Karpas-422 (cell line): ENCODE measurements around the gene VPS52. TPM values are rescaled to one million over a fixed set of nuclear protein-coding genes. Genes with fewer than 3 reads are reported as not detected.

ENCODE experiments used
- DNase-seq: peaks from one replicate; pipeline ENCODE4 v3.0.0-alpha.2; 2015
- H2AFZ ChIP-seq: fragments of 200-600 bp; sonication (generic); 2 replicates; pipeline ENCODE4 v1.6.1; 2014; ENCODE audit warnings: antibody characterized with exemption, low read length, mixed read lengths
- H3K27ac ChIP-seq: fragments of 200-600 bp; sonication (generic); 2 replicates; pipeline ENCODE4 v1.5.1; 2014; ENCODE audit warnings: mild to moderate bottlenecking, low read length, moderate library complexity
- H3K27me3 ChIP-seq: fragments of 200-600 bp; sonication (generic); 2 replicates; pipeline ENCODE4 v1.6.1; 2014; ENCODE audit warnings: low read length, mixed read lengths
- H3K36me3 ChIP-seq: fragments of 200-600 bp; sonication (generic); 2 replicates; pipeline ENCODE4 v1.6.1; 2014; ENCODE audit warnings: low read length, mixed read lengths; ENCODE audit not compliant: insufficient read depth
- H3K4me1 ChIP-seq: fragments of 200-600 bp; sonication (generic); 2 replicates; pipeline ENCODE4 v1.6.1; 2014; ENCODE audit warnings: mild to moderate bottlenecking, low read length, mixed read lengths
- H3K4me2 ChIP-seq: fragments of 200-600 bp; sonication (generic); 2 replicates; pipeline ENCODE4 v1.6.1; 2014; ENCODE audit warnings: low read length, low read depth, mild to moderate bottlenecking; ENCODE audit not compliant: poor library complexity, severe bottlenecking
- H3K4me3 ChIP-seq: fragments of 200-600 bp; sonication (generic); 2 replicates; pipeline ENCODE4 v1.5.1; 2014; ENCODE audit warnings: mild to moderate bottlenecking, antibody characterized with exemption, low read length, mixed read lengths
- H3K79me2 ChIP-seq: fragments of 200-600 bp; sonication (generic); 2 replicates; pipeline ENCODE4 v1.6.1; 2014; ENCODE audit warnings: mild to moderate bottlenecking, low read length, mixed read lengths
- H3K9ac ChIP-seq: fragments of 200-600 bp; sonication (generic); 2 replicates; pipeline ENCODE4 v1.6.0; 2014; ENCODE audit warnings: low read length
- H3K9me2 ChIP-seq: fragments of 200-600 bp; sonication (generic), shearing (Covaris generic); replicated peaks from 2 replicates; pipeline ENCODE4 v1.6.0; 2014; ENCODE audit warnings: mild to moderate bottlenecking, low read length, moderate library complexity; ENCODE audit not compliant: insufficient read depth
- H3K9me3 ChIP-seq: fragments of 300-700, 200-600 bp; sonication (generic); 2 replicates; pipeline ENCODE4 v1.6.1; 2014; ENCODE audit warnings: low read length, mixed read lengths
- H4K20me1 ChIP-seq: fragments of 200-600 bp; sonication (generic); 2 replicates; pipeline ENCODE4 v1.6.1; 2014; ENCODE audit warnings: mild to moderate bottlenecking, antibody characterized with exemption, low read length, low read depth; ENCODE audit not compliant: insufficient read depth
- total RNA-seq: library from RNA; depleted of rRNA; stranded (reverse); fragments of >200 nt; shearing (Covaris generic); gene quantifications from 2 replicates; pipeline ENCODE4 v1.2.3, GENCODE V29; 2014; ENCODE audit warnings: low replicate concordance; rRNA removed

VPS52 gene
- total RNA-seq: 21.6 and 76.5 TPM in 2 replicates

- H3K27ac ChIP-seq: peak within 1 kb of the TSS; percentile 83
- H3K4me1 ChIP-seq: peaks cover 53% of the 10 kb centered on the region
- peak within 1 kb of the TSS; percentile 91 for H3K9ac ChIP-seq
- H3K79me2 ChIP-seq: peaks cover 52% of the 10 kb centered on the region
- H3K9me2 ChIP-seq: no peaks in the 10 kb centered on the region
- H3K9me3 ChIP-seq: no peaks in the 10 kb centered on the region
- H3K4me3 ChIP-seq: peak within 1 kb of the TSS; percentile 80
- DNase-seq: peak; percentile 99
- no peaks in the 10 kb centered on the region for H3K27me3 ChIP-seq
- H3K36me3 ChIP-seq: peaks cover 47% of the 10 kb centered on the region
- H3K4me2 ChIP-seq: peak within 1 kb of the TSS; percentile 90
- peak within 1 kb of the TSS; percentile 91; the same call in 1 of the 2 replicates for H2AFZ ChIP-seq
- H4K20me1 ChIP-seq: peaks cover 40% of the 10 kb centered on the region
These were observed at the start of gene VPS52, which contains the start of gene RPS18 for GRCh38 chr6:33271468-33272274. TSS of gene VPS52 (minus strand) at chr6:33271876. CDS start at chr6:33271675, 201 bp downstream. TSS of gene RPS18 (plus strand) at chr6:33272075. CDS start at chr6:33272120, 45 bp downstream.

- Histone ChIP-seq H4K20me1 (peaks cover 20% of the 10 kb centered on the region), H3K4me3 (peak overlapping the region; percentile 97), H3K36me3 (peaks cover 26% of the 10 kb centered on the region), H3K27me3 (no peaks in the 10 kb centered on the region), H3K4me2 (peak overlapping the region; percentile 92), H3K9ac (peak overlapping the region; percentile 97), H3K79me2 (peaks cover 29% of the 10 kb centered on the region), H3K9me3 (no peaks in the 10 kb centered on the region), H2AFZ (no peak overlapping the region), H3K27ac (peak overlapping the region; percentile 92), H3K9me2 (no peaks in the 10 kb centered on the region), H3K4me1 (peaks cover 57% of the 10 kb centered on the region)
- no peak for DNase-seq
These were observed 49.6 kb upstream of the VPS52 start for GRCh38 chr6:33321227-33321626.

GRCh38 chr6:33320315-33321181, 48.9 kb upstream of the VPS52 start:
- H3K9me3 ChIP-seq: no peaks in the 10 kb centered on the region
- no peak overlapping the region; the same call in 1 of the 2 replicates for H3K4me3 ChIP-seq
- no peak for DNase-seq
- peaks cover 29% of the 10 kb centered on the region for H3K79me2 ChIP-seq
- H3K36me3 ChIP-seq: peaks cover 26% of the 10 kb centered on the region
- H4K20me1 ChIP-seq: peaks cover 20% of the 10 kb centered on the region
- H3K27ac ChIP-seq: no peak overlapping the region; the same call in 1 of the 2 replicates
- H2AFZ ChIP-seq: no peak overlapping the region
- no peaks in the 10 kb centered on the region for H3K27me3 ChIP-seq
- H3K9me2 ChIP-seq: no peaks in the 10 kb centered on the region
- peaks cover 61% of the 10 kb centered on the region for H3K4me1 ChIP-seq
- peak overlapping the region; percentile 97 for H3K9ac ChIP-seq
- peak overlapping the region; percentile 92 for H3K4me2 ChIP-seq

- H3K4me2 ChIP-seq: peak overlapping the region; percentile 65
- H3K9ac ChIP-seq: peak overlapping the region; percentile 40
- H3K27ac ChIP-seq: no peak overlapping the region; the same call in 1 of the 2 replicates
These were observed 48.3 kb upstream of the VPS52 start for GRCh38 chr6:33319939-33320314.

GRCh38 chr6:33318426-33319073, 46.9 kb upstream of the VPS52 start:
- no peak for DNase-seq
- no peak overlapping the region for H2AFZ ChIP-seq
- peak overlapping the region; percentile 65 for H3K4me2 ChIP-seq
- H3K9me3 ChIP-seq: no peaks in the 10 kb centered on the region
- peak overlapping the region; percentile 64 for H3K4me3 ChIP-seq
- peaks cover 26% of the 10 kb centered on the region for H3K36me3 ChIP-seq
- peaks cover 63% of the 10 kb centered on the region for H3K4me1 ChIP-seq
- peak overlapping the region; percentile 68 for H3K27ac ChIP-seq
- H3K9me2 ChIP-seq: no peaks in the 10 kb centered on the region
- H3K79me2 ChIP-seq: peaks cover 34% of the 10 kb centered on the region
- H4K20me1 ChIP-seq: peaks cover 20% of the 10 kb centered on the region
- peak overlapping the region; percentile 40 for H3K9ac ChIP-seq
- no peaks in the 10 kb centered on the region for H3K27me3 ChIP-seq

More at GRCh38 chr6:33319939-33320314, 48.3 kb upstream of the VPS52 start:
- peaks cover 29% of the 10 kb centered on the region for H3K79me2 ChIP-seq
- peaks cover 20% of the 10 kb centered on the region for H4K20me1 ChIP-seq
- H3K9me2 ChIP-seq: no peaks in the 10 kb centered on the region
- H3K4me1 ChIP-seq: peaks cover 67% of the 10 kb centered on the region
- no peak overlapping the region for H2AFZ ChIP-seq
- DNase-seq: no peak
- H3K36me3 ChIP-seq: peaks cover 26% of the 10 kb centered on the region
- no peaks in the 10 kb centered on the region for H3K9me3 ChIP-seq
- no peaks in the 10 kb centered on the region for H3K27me3 ChIP-seq
- H3K4me3 ChIP-seq: no peak overlapping the region

- Histone ChIP-seq H3K27ac (peak within 1 kb of the TSS; percentile 68), H3K4me3 (peak within 1 kb of the TSS; percentile 64), H3K4me1 (peaks cover 61% of the 10 kb centered on the region), H3K9me2 (no peaks in the 10 kb centered on the region), H3K9me3 (no peaks in the 10 kb centered on the region), H2AFZ (no peak within 1 kb of the TSS; the same call in 1 of the 2 replicates), H4K20me1 (peaks cover 20% of the 10 kb centered on the region), H3K79me2 (peaks cover 41% of the 10 kb centered on the region), H3K9ac (peak within 1 kb of the TSS; percentile 64), H3K36me3 (peaks cover 26% of the 10 kb centered on the region), H3K4me2 (peak within 1 kb of the TSS; percentile 65), H3K27me3 (no peaks in the 10 kb centered on the region)
- peak; percentile 99 for DNase-seq
These were observed 46.2 kb upstream of the VPS52 start, which contains the start of gene ZBTB22 for GRCh38 chr6:33317669-33318425. TSS of gene ZBTB22 (minus strand) at chr6:33317744. CDS start at chr6:33316916, 828 bp downstream.

- DNase-seq: no peak
- Histone ChIP-seq H3K4me3 (peak overlapping the region; percentile 64; the same call in 1 of the 2 replicates), H3K36me3 (peaks cover 26% of the 10 kb centered on the region), H3K27ac (no peak overlapping the region), H3K27me3 (no peaks in the 10 kb centered on the region), H3K4me2 (peak overlapping the region; percentile 57), H2AFZ (no peak overlapping the region), H3K9me3 (no peaks in the 10 kb centered on the region), H3K79me2 (peaks cover 41% of the 10 kb centered on the region), H3K9me2 (no peaks in the 10 kb centered on the region), H4K20me1 (peaks cover 23% of the 10 kb centered on the region), H3K9ac (peak overlapping the region; percentile 64), H3K4me1 (peaks cover 64% of the 10 kb centered on the region)
These were observed 45.7 kb upstream of the VPS52 start for GRCh38 chr6:33317419-33317668.
